Cardiac muscle cell (in vitro differentiated cells and primary cell): ENCODE results near the gene TTC24. TPM values are rescaled to one million over a fixed set of nuclear protein-coding genes. Genes with fewer than 3 reads are reported as not detected.
A peak's percentile ranks its signal among the peaks of the same experiment; 100 is the strongest.

Source experiments
- DNase-seq, 2 donors: peaks; one replicate each; pipeline versions ENCODE4 v3.0.0 to v3.0.0-alpha.2; 2010 to 2017; ENCODE audit warnings: low read depth in 1 of 2, low spot score in 1 of 2
- H3K27ac ChIP-seq: fragments of 200-600 bp; sonication (generic); 2 replicates; pipeline ENCODE4 v1.5.1; 2016
- H3K27me3 ChIP-seq: fragments of 200-600 bp; sonication (generic); 2 replicates; pipeline ENCODE4 v1.6.0; 2016; ENCODE audit warnings: control low read depth
- H3K36me3 ChIP-seq: fragments of 200-600 bp; sonication (generic); 2 replicates; pipeline ENCODE4 v1.5.1; 2016; ENCODE audit warnings: control low read depth
- H3K4me1 ChIP-seq: fragments of 200-600 bp; sonication (generic); 2 replicates; pipeline ENCODE4 v1.8.1; 2017; ENCODE audit warnings: low read depth, mild to moderate bottlenecking, mixed run types
- H3K4me3 ChIP-seq: fragments of 200-600 bp; sonication (generic); 2 replicates; pipeline ENCODE4 v1.5.1; 2016; ENCODE audit warnings: mild to moderate bottlenecking
- H3K9me3 ChIP-seq: fragments of 200-600 bp; sonication (generic); 2 replicates; pipeline ENCODE4 v1.5.1; 2017; ENCODE audit warnings: low read depth, mild to moderate bottlenecking, control low read depth
- polyA plus RNA-seq: library from polyadenylated mRNA; unstranded; fragments of >200 nt; fragmentation: Nextera tagmentation; extraction: Ambion mirVana; gene quantifications from 2 replicates; pipeline ENCODE4 v1.2.1, GENCODE V29; 2016
- total RNA-seq: library from RNA; depleted of rRNA; stranded (reverse); fragments of >200 nt; gene quantifications from 2 replicates; pipeline ENCODE4 v1.2.3, GENCODE V29; 2016
- TF ChIP-seq, protein P1 (sequence below): IDR thresholded peaks from 2 replicates; pipeline ENCODE4 v1.5.1; 2012; ENCODE audit warnings: low read depth, mild to moderate bottlenecking, low read length

Gene TTC24
- total and polyA plus RNA-seq, 2 experiments from 2014 or later: 0.15 TPM; not detected in 1

DNA sequence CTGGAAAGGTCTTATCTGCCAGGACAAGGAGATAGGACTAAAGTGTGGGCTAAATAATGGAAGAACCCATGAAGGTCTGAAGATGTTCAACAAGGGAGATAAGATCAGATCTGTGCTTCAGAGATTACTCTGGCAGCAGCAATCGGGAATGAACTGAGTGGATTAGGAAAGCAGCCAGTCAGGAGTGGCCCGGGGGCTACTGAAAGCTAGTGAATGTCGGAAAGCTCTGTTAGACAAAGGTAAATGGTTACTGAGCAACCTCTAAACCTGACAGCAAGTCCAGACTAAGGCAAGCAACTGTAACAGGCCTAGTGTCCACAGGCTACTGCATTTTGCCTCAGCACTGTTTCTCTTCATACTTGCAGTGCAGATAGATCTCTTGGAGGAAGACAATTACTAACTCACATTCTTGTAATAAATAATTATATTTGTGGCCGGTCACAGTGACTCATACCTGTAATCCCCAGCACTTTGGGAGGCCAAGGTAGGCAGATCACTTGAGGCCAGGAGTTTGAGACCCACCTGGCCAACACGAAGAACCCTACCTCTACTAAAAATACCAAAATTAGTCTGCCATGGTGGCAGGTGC is 19.6 kb upstream of the TTC24 start:
- Histone ChIP-seq H3K27me3 (no peaks in the 10 kb centered on the region), H3K36me3 (no peaks in the 10 kb centered on the region), H3K4me3 (no peak overlapping the region), H3K9me3 (no peaks in the 10 kb centered on the region), H3K4me1 (peaks cover 17% of the 10 kb centered on the region), H3K27ac (no peak overlapping the region)
- TF ChIP-seq, protein P1, sequence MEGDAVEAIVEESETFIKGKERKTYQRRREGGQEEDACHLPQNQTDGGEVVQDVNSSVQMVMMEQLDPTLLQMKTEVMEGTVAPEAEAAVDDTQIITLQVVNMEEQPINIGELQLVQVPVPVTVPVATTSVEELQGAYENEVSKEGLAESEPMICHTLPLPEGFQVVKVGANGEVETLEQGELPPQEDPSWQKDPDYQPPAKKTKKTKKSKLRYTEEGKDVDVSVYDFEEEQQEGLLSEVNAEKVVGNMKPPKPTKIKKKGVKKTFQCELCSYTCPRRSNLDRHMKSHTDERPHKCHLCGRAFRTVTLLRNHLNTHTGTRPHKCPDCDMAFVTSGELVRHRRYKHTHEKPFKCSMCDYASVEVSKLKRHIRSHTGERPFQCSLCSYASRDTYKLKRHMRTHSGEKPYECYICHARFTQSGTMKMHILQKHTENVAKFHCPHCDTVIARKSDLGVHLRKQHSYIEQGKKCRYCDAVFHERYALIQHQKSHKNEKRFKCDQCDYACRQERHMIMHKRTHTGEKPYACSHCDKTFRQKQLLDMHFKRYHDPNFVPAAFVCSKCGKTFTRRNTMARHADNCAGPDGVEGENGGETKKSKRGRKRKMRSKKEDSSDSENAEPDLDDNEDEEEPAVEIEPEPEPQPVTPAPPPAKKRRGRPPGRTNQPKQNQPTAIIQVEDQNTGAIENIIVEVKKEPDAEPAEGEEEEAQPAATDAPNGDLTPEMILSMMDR: no peak
- no peak for DNase-seq

DNA sequence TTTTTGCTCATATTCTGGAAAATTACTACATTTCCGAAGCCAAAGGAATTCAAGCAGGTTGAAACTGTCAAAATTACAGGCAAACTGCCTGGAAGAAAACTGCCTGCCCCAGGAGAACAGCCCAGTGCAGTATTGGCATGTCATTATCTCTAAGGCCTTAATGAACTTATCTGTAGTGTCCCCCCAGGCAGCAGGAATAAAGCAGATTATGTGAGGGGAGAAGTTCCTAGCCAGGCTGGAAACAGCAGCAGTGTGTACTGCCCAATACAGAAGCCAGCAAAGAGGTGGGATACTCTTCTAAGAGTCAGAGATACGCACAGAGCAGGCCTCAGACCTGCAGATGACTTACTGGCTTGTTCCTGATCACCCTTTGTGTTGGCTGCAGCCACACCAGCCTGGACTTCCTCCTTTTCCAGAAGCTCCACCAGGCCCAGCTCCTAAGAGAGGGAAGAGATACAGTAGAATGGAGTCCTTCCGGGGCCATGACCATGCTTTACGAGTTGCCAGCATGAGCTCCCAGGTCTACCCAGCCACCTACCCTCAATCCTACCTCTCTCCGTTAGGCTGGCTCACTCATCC is 18.8 kb upstream of the TTC24 start:
- Histone ChIP-seq H3K4me1 (peaks cover 17% of the 10 kb centered on the region), H3K27ac (no peak overlapping the region), H3K9me3 (no peaks in the 10 kb centered on the region), H3K4me3 (no peak overlapping the region), H3K27me3 (no peaks in the 10 kb centered on the region), H3K36me3 (no peaks in the 10 kb centered on the region)
- TF ChIP-seq, protein P1: no peak
- no peak for DNase-seq

DNA sequence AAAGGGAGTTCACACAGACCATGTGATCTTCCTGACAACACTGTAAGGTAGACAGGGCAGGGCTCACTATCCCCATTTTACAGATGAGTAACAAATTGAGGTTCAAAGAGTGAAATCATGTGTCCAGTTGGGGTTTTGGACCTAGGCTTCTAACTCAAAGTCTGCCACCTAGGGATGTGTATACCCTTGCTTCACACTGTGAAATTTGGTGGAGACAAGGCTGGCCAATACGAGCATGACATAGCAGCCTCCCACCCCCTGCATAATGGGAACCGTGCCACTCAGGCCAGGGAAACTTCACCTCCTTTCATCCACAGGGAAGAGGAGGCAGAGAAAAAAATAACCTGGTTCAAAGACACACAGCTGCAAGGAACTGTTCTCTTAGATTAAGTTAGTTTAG is 14.0 kb upstream of the TTC24 start:
- Histone ChIP-seq H3K4me1 (peaks cover 2% of the 10 kb centered on the region), H3K36me3 (no peaks in the 10 kb centered on the region), H3K9me3 (no peaks in the 10 kb centered on the region), H3K4me3 (no peak overlapping the region), H3K27ac (no peak overlapping the region), H3K27me3 (no peaks in the 10 kb centered on the region)
- no peak for DNase-seq
- TF ChIP-seq, protein P1: no peak

DNA sequence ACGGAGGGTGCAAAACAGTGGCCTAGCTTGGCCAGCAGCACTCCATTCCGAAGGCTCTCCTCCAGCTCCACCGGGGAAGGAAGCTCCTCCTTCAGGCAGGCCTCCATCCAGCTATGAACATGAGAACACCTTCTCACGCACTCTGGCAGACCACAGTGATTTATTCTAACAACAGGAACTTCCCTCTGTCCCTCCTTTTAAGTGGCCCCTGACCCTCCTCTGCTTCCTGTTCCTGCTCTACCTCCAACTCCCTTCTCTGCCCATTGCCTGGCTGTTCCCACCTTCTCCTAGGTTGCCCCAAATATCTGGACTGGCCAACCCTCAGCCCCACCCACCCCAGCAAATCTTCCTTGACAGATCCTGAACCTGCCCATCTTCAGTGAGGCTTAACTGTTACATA is 13.1 kb upstream of the TTC24 start:
- no peak overlapping the region for H3K4me3 ChIP-seq
- DNase-seq: no peak
- no peaks in the 10 kb centered on the region for H3K36me3 ChIP-seq
- H3K9me3 ChIP-seq: no peaks in the 10 kb centered on the region
- H3K27me3 ChIP-seq: no peaks in the 10 kb centered on the region
- no peaks in the 10 kb centered on the region for H3K4me1 ChIP-seq
- TF ChIP-seq, protein P1: no peak
- H3K27ac ChIP-seq: no peak overlapping the region

DNA sequence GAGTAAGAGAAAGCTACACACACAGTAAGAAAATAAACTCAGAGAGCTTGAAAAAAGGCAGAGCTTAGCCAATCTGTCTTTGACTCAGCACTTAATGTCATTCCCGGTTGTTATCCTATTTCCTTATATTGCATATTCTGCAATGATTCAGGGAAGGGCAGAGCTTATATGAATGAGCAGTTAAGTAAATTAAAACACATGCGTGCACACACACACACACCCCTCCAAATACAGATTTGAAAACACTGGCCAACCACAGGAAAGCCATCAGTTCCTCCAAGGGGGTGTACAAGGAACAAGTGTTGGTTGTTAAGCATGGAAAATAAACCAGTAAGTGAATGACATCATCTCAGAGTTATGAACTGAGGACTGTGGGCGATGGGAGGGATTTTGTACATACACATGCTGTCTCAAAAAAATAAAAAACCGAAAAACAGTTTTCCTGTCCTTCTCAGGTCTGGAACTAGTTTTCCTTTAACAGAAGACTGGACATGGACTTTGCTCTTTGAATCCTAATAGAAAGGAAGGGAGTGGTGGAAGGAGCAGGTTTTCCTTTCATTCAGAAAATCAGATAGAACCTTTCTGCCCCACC is 8.2 kb upstream of the TTC24 start:
- Histone ChIP-seq H3K27me3 (no peaks in the 10 kb centered on the region), H3K27ac (no peak overlapping the region), H3K4me3 (peak overlapping the region; percentile 48), H3K36me3 (no peaks in the 10 kb centered on the region), H3K4me1 (no peaks in the 10 kb centered on the region), H3K9me3 (no peaks in the 10 kb centered on the region)
- DNase-seq: peak in 1 of 2 donors; percentile 60
- TF ChIP-seq, protein P1: no peak
